Activated naive CD4-positive, alpha-beta T cell treated with anti-CD3 and anti-CD28 coated beads, Interleukin-2, amount 50 U/mL, for 72 hours (primary cell): Measurements from ENCODE around the gene FNDC11. TPM values are rescaled to one million over a fixed set of nuclear protein-coding genes. Genes with fewer than 3 reads are reported as not detected.
"Not testable (repeated sequence)": the region's sequence is repeated elsewhere in the genome, so short reads cannot be mapped to it uniquely, and the experiment has no call there.

Source experiments
- ATAC-seq, 2 donors: fragments of 150-1000 bp; cut with Tn5 transposase; 2 replicates each; pipeline ENCODE4 v1.10.0; 2021; ENCODE audit warnings: mild to moderate bottlenecking in 2 of 2, moderate library complexity in 2 of 2
- DNase-seq, 2 donors: peaks; one replicate each; pipeline ENCODE4 v3.0.0; 2021 to 2022; ENCODE audit warnings: low spot score in 2 of 2
- H3K27ac Mint-ChIP-seq, 2 donors: one replicate each; pipeline ENCODE4 v1.8.0; 2022; ENCODE audit warnings: mild to moderate bottlenecking in 2 of 2, mixed read lengths in 2 of 2
- H3K36me3 Mint-ChIP-seq, 2 donors: one replicate each; pipeline ENCODE4 v1.8.0; 2022; ENCODE audit warnings: mixed read lengths in 2 of 2
- H3K9me3 Mint-ChIP-seq, 2 donors: one replicate each; pipeline ENCODE4 v1.8.0; 2022; ENCODE audit warnings: mixed read lengths in 2 of 2
- total RNA-seq, 2 donors: library from RNA; stranded (reverse); gene quantifications; one replicate each; pipeline ENCODE4 v1.2.3, GENCODE V29; 2022

FNDC11 gene
- total RNA-seq, 2 donors from 2014 or later, result 0.10 TPM; not detected in 1

DNA sequence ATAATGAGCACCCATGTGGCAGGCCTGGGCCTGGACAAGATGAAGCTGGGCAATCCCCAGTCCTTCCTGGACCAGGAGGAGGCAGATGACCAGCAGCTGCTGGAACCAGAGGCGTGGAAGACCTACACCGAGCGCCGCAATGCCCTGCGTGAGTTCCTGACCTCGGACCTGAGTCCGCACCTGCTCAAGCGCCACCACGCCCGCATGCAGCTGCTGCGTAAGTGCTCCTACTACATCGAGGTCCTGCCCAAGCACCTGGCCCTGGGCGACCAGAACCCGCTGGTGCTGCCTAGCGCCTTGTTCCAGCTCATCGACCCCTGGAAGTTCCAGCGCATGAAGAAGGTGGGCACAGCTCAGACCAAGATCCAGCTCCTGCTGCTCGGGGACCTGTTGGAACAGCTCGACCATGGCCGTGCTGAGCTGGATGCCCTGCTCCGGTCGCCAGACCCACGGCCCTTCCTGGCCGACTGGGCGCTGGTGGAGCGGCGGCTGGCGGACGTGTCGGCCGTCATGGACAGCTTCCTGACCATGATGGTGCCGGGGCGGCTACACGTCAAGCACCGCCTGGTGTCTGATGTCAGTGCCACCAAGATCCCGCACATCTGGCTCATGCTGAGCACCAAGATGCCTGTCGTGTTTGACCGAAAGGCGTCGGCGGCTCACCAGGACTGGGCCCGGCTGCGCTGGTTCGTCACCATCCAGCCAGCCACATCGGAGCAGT, 1.9 kb downstream of the FNDC11 start:
- DNase-seq, result no peak
- no peak for ATAC-seq
- H3K9me3 Mint-ChIP-seq, result no peaks in the 10 kb centered on the region
- H3K27ac Mint-ChIP-seq, result no peak overlapping the region
- peaks cover 0 to 5% of the 10 kb centered on the region in 2 donors for H3K36me3 Mint-ChIP-seq

- Mint-ChIP-seq H3K27ac (no peak overlapping the region), H3K36me3 (peaks cover 0 to 5% of the 10 kb centered on the region in 2 donors), H3K9me3 (no peaks in the 10 kb centered on the region)
- DNase-seq (no peak), ATAC-seq (no peak)
Measured at GRCh38 chr20:63556873-63557478, 3.0 kb downstream of the FNDC11 start.

DNA sequence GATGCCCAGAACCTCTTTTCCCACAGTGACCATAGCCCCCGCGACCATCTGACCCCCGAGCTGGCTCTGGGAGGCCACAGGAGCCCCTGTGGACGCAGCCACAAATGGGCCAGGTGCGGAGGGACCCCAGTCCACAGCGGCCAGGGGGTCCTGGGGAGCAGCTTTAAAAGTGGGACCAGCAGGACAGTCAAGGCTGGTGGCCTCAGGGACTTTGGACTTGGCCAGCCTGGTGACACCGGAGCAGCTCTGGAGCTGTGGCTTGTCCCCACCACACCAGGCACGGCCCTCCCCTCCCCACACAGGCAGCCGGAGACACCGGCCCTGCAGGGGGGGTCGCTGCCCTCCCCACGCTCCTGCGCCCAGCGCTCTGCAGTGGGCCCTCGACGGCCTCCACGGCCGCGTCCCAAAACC, 3.5 kb downstream of the FNDC11 start:
- no peak for DNase-seq
- ATAC-seq, result no peak
- H3K27ac Mint-ChIP-seq, result no peak overlapping the region
- H3K36me3 Mint-ChIP-seq, result peaks cover 0 to 5% of the 10 kb centered on the region in 2 donors
- no peaks in the 10 kb centered on the region for H3K9me3 Mint-ChIP-seq

DNA sequence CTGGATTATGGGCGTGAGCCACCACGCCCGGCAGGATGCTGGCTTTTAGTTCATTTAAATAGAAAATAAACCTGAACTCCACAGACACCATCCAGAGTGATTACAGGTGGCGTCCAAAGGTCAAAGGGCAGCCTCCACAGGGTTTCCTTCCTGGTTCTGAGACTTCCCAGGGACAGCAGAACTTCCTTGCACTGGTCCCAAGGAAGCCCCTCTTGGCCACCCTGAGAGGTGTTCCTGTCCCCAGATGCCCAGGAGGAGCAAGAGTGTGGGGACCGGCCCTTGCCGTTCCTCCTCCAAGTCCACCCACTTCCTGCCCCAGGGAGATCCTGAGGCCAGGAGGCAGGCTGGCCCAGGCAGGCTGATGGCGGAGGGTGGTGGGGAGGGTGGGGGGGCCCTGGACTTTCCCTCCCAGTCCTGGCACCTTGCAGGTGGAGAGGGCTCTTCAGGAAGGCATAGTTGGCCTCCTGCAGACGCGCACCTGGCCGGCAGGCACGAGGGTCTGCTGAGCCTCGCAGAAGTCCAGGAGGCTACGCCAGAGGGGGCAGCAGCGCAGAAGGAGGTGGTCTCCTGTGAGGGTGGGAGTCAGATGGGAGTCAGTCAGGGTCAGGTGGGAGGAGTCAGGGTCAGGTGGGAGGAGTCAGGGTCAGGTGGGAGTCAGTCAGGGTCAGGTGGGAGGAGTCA, 5.0 kb downstream of the FNDC11 start:
- no peak overlapping the region for H3K27ac Mint-ChIP-seq
- peaks cover 0 to 5% of the 10 kb centered on the region in 2 donors for H3K36me3 Mint-ChIP-seq
- H3K9me3 Mint-ChIP-seq, result no peaks in the 10 kb centered on the region
- DNase-seq (no peak), ATAC-seq (no peak)

GRCh38 chr20:63559485-63560332, 5.8 kb downstream of the FNDC11 start:
- DNase-seq, H3K9me3 Mint-ChIP-seq, H3K27ac Mint-ChIP-seq, H3K36me3 Mint-ChIP-seq: not testable (repeated sequence)
- ATAC-seq, result peak in 1 of 2 donors; percentile 24

- Mint-ChIP-seq H3K36me3 (peaks cover 0 to 5% of the 10 kb centered on the region in 2 donors), H3K27ac (no peak overlapping the region), H3K9me3 (no peaks in the 10 kb centered on the region)
- ATAC-seq, result peak; percentile 33 to 60
- DNase-seq, result no peak
Measured at GRCh38 chr20:63560333-63560805, 6.4 kb downstream of the FNDC11 start.

GRCh38 chr20:63560856-63561609, 7.1 kb downstream of the FNDC11 start:
- H3K36me3 Mint-ChIP-seq, result peaks cover 0 to 5% of the 10 kb centered on the region in 2 donors
- H3K9me3 Mint-ChIP-seq, result no peaks in the 10 kb centered on the region
- DNase-seq (no peak), ATAC-seq (no peak)
- no peak overlapping the region for H3K27ac Mint-ChIP-seq

DNA sequence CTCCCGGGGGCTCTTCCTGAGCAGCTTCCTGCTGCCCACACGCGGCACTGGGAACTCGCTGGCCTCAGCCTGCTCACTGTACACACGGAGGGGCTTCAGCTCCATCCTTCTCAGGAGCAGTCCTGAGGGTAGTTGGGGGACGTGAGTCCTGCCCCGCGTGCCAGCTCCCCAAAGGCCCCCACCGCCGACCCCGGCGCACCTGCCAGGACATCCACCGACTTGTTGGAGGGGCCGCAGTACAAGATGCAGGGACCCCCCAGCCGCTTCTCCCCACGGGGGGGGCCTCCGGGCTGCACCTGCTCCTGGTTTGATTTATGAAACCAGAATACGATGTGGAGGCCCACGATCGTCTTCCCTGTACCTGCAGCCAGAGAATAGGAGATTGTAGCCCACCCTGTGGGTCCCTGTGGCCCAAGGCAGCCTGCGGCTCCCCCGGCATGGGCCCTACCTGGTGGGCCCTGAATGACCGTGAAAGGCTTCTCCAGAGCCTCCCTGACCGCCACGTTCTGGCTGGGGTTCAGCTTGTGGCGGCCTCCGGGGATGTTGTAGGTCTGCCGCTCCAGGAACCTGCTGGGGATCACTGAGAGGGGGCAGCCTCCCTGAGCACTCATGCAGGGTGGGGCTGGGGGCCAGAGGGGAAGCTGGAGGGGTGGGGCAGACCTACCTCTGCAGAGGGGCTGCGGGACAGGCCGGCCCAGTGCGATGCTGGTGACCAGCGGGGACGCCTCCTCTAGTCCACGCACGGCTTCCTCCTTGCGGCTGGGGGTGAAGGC, 7.9 kb downstream of the FNDC11 start:
- DNase-seq (no peak), ATAC-seq (no peak)
- Mint-ChIP-seq H3K36me3 (peaks cover 0 to 5% of the 10 kb centered on the region in 2 donors), H3K27ac (no peak overlapping the region), H3K9me3 (no peaks in the 10 kb centered on the region)

DNA sequence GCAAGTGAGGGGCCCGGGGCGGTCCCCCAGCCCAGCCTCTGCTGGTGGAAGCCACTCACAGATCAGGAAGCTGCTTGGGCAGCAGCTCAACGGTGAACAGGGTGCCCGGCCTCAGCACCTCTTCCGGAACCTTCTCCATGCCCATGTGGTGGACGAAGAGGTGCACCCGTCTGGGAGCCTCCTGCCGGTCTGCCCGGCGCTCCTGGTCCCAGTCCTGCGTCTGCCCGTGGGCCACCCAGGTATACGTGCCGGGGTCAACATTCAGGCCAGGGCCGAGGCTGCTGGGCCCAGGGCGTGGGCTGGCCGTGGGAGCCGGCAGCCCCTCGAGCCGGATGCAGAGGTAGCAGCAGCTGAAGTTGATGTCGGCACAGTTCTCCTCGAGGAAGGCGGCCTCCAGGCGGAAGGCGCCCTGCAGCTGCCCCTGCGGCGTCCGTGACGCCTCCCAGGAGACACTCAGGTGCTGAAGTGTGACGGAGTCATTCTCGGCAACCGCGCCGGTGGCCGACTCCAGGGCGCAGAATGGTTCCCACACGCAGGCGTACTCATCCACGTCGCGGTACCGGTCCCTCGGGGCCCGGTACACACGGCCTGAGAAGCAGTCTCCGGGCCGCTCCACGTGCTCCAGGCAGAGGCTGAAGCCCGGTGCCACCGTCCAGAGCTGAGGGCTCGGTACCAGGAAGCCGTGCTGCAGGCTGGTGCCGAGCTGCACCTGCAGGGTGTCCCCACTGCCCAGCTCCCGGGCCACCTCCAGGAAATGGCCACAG, 8.7 kb downstream of the FNDC11 start:
- no peak overlapping the region for H3K27ac Mint-ChIP-seq

DNA sequence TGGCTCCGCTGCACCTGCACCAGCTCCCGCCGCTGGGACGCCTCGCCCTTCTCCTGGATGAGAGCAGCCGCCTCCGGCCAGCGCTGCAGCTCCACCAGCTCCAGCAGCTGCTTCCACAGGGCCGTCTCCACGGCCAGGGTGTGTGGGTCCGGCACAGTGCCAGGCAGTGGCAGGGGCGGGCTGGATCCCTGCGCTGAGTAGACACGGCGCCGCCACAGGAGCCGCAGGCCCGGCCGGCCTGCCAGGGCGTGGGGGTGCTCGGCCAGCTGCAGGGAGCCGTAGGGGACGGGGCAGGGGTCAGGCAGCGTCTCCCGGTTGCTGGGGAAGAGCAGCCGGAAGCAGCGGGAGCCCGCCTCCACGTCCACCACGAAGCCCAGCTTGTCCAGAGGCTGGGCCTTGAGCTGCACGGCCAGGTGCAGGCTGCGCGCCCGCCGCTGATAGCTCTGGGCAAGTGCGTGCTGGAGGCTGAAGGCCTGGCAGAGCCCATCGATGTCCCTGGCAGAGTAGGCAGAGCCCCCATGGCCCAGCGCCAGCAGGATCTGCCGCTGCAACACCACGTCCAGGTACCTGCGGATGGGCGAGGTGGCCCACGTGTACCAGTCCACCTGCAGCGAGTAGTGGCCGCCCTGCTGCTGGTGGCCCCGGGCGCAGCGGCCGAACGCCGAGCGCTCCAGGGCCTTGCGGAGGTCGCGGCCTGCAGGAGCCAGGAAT, 9.4 kb downstream of the FNDC11 start:
- H3K36me3 Mint-ChIP-seq, result peaks cover 0 to 5% of the 10 kb centered on the region in 2 donors
- DNase-seq, result no peak

More for the DNA sequence above, 8.7 kb downstream of the FNDC11 start:
- Mint-ChIP-seq H3K9me3 (no peaks in the 10 kb centered on the region), H3K36me3 (peaks cover 0 to 5% of the 10 kb centered on the region in 2 donors)
- DNase-seq, result no peak
- no peak for ATAC-seq

DNA sequence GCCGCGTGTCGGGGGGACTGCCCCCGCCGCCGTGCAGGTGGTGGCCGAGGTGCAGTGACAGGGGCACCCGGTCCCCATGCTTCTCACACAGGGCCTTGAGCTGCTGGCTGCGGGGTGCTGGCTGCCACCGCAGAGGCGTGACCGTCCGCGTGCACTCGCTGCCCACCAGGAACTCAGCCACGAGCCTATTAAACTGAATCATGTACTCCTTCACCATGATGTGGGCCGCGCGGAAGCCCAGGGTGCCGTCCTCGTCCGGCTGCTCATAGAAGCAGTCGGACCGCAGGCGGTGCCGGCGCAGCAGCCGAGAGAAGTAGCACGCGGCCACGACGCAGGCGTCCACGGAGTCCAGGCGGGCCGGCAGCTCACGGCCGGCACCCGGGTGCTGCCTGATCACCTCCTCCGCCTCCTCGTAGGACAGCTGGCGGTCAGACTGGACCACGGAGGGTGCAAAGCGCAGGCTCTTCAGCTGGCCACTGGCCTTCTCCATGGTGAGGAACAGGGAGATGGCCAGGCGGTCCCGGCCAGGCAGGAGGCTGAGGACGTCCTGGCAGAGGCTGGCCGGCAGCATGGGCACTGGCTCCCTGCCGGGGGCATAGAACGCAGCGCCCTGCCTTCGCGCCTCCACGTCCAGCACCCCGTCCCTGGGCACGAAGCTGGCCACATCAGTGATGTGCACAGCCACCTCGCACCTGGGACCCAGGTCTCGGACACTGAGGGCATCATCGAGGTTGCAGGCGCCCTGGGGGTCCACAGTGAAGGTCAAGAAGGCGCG, 10.3 kb downstream of the FNDC11 start:
- Mint-ChIP-seq H3K36me3 (peaks cover 0 to 5% of the 10 kb centered on the region in 2 donors), H3K9me3 (no peaks in the 10 kb centered on the region), H3K27ac (no peak overlapping the region)
- DNase-seq (no peak), ATAC-seq (no peak)

More for the DNA sequence above, 9.4 kb downstream of the FNDC11 start:
- H3K9me3 Mint-ChIP-seq, result no peaks in the 10 kb centered on the region
- ATAC-seq, result no peak
- no peak overlapping the region for H3K27ac Mint-ChIP-seq

DNA sequence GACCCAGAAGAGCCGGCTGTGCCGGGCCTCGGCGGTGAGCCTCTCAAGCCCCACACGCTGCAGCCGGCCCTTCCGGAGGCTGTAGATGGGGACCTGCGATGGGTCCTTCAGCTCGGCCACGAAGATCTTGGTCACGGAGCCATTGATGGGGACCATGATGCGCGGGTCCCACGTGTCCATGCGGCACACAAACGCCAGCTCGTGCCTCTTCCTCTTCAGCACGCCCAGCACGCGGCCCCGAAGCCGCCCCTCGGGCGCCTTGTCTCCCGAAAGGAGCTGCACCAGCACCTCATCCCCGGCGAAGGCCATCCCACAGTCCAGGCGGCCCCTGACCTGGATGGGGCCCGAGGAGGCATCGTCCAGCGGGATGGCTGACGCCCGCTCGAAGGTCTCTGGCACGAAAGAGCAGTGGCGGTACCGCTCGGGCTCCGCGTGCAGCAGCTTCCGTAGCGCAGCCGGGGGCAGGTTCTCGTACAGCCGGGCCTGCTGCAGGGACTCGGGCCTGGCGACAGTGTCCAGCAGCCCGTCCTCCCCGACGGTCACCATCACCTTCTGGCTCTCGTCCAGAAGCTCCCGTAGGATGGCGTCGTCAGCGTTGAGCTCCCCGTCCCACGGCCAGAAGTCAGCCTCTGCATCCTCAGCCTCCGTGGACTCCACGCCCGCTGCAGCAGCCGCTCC, 11.2 kb downstream of the FNDC11 start:
- Mint-ChIP-seq H3K27ac (no peak overlapping the region), H3K9me3 (no peaks in the 10 kb centered on the region)
- DNase-seq, result no peak

GRCh38 chr20:63565699-63566335, 11.9 kb downstream of the FNDC11 start:
- DNase-seq, result no peak
- ATAC-seq, result no peak
- Mint-ChIP-seq H3K9me3 (no peaks in the 10 kb centered on the region), H3K36me3 (no peaks in the 10 kb centered on the region), H3K27ac (no peak overlapping the region)

More for the DNA sequence above, 11.2 kb downstream of the FNDC11 start:
- ATAC-seq, result no peak
- peaks cover 0 to 5% of the 10 kb centered on the region in 2 donors for H3K36me3 Mint-ChIP-seq
